Adrenal gland (tissue), 5 donors: ENCODE measurements around the gene TNFAIP8.
"Not testable (repeated sequence)": the region's sequence is repeated elsewhere in the genome, so short reads cannot be mapped to it uniquely, and the experiment has no call there.

Source experiments
- POLR2A ChIP-seq, 2 donors: fragments of 450-650 bp; IDR thresholded peaks; one replicate each; pipeline ENCODE4 v1.6.1; 2017; ENCODE audit warnings: antibody characterized with exemption in 2 of 2, mild to moderate bottlenecking in 2 of 2, moderate library complexity in 1 of 2
- TF ChIP-seq, protein P1 (sequence below), 6 experiments: fragments of 450-650 bp in 4 of 6; fragments of 200-600 bp in 2 of 6; sonication (generic) in 1 of 6; IDR thresholded peaks; 1 replicate in 5 of 6; 2 replicates in 1 of 6; pipeline versions ENCODE4 v1.5.1 to v1.8.0; 2016 to 2021; ENCODE audit warnings: antibody characterized with exemption in 6 of 6, mild to moderate bottlenecking in 2 of 6, moderate library complexity in 1 of 6
- donor health status: DM: no; HTN: no; CAD: no.

DNA sequence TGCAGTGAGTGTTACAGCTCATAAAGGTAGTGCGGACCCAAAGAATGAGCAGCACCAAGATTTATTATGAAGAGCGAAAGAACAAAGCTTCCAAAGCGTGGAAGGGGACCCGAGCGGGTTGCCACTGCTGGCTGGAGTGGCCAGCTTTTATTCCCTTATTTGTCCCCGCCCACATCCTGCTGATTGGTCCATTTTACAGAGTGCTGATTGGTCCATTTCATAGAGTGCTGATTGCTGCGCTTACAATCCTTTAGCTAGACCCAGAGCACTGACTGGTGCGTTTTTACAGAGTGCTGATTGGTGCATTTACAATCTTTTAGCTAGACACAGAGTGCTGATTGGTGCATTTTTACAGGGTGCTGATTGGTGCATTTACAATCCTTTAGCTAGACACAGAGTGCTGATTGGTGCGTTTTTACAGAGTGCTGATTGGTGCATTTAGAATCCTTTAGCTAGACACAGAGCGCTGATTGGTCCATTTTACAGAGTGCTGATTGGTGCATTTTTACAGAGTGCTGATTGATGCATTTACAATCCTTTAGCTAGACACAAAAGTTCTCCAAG is 76.9 kb downstream of the TNFAIP8 start:
- TF ChIP-seq, protein P1, sequence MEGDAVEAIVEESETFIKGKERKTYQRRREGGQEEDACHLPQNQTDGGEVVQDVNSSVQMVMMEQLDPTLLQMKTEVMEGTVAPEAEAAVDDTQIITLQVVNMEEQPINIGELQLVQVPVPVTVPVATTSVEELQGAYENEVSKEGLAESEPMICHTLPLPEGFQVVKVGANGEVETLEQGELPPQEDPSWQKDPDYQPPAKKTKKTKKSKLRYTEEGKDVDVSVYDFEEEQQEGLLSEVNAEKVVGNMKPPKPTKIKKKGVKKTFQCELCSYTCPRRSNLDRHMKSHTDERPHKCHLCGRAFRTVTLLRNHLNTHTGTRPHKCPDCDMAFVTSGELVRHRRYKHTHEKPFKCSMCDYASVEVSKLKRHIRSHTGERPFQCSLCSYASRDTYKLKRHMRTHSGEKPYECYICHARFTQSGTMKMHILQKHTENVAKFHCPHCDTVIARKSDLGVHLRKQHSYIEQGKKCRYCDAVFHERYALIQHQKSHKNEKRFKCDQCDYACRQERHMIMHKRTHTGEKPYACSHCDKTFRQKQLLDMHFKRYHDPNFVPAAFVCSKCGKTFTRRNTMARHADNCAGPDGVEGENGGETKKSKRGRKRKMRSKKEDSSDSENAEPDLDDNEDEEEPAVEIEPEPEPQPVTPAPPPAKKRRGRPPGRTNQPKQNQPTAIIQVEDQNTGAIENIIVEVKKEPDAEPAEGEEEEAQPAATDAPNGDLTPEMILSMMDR (IDR thresholded peaks at IDR 0.05): not testable (repeated sequence)
- TF ChIP-seq POLR2A (IDR thresholded peaks at IDR 0.05): not testable (repeated sequence)
